Calu3 (cell line): ENCODE results near the gene INCENP. TPM values are rescaled to one million over a fixed set of nuclear protein-coding genes. Genes with fewer than 3 reads are reported as not detected.

Experiments used
- Bru-seq: library from RNA; stranded (reverse); fragments of 400-500 nt; gene quantifications from one replicate; lab custom pipeline; 2021; lab: Mats Ljungman, UMichigan
- BruChase-seq, 2 experiments: library from RNA; stranded (reverse); fragments of 400-500 nt; gene quantifications; one replicate each; lab custom pipeline; 2021; lab: Mats Ljungman, UMichigan
- BruUV-seq: library from RNA; stranded (reverse); fragments of 400-500 nt; replicated peaks from 2 replicates; lab custom pipeline; 2021; lab: Mats Ljungman, UMichigan
- CTCF ChIA-PET: fragments of 300-600 bp; sonication (Branson Sonifier 250); formaldehyde crosslinking; loops from one replicate; lab custom pipeline; 2022; ENCODE audit warnings: antibody characterized with exemption; lab: Charles Lee
- DNase-seq: peaks from one replicate; pipeline ENCODE4 v3.0.0; 2022
- H3K27ac Mint-ChIP-seq: one replicate; pipeline ENCODE4 v1.8.0; 2022; ENCODE audit warnings: mixed read lengths; ENCODE audit not compliant: unreplicated experiment
- H3K27me3 Mint-ChIP-seq: one replicate; pipeline ENCODE4 v1.8.0; 2022; ENCODE audit warnings: mixed read lengths; ENCODE audit not compliant: unreplicated experiment
- H3K36me3 Mint-ChIP-seq: one replicate; pipeline ENCODE4 v1.8.0; 2022; ENCODE audit warnings: mild to moderate bottlenecking, moderate library complexity, mixed read lengths; ENCODE audit not compliant: insufficient read depth, unreplicated experiment
- H3K4me1 Mint-ChIP-seq: one replicate; pipeline ENCODE4 v1.8.0; 2022; ENCODE audit warnings: mild to moderate bottlenecking, low read depth, mixed read lengths; ENCODE audit not compliant: unreplicated experiment
- H3K4me3 Mint-ChIP-seq: one replicate; pipeline ENCODE4 v1.8.0; 2022; ENCODE audit warnings: mild to moderate bottlenecking, low read depth, moderate library complexity, mixed read lengths; ENCODE audit not compliant: unreplicated experiment
- H3K9me3 Mint-ChIP-seq: one replicate; pipeline ENCODE4 v1.8.0; 2022; ENCODE audit warnings: low read depth, mixed read lengths; ENCODE audit not compliant: unreplicated experiment
- CTCF ChIP-seq: fragments of 200-600 bp; IDR thresholded peaks from one replicate; pipeline ENCODE4 v1.8.0; 2022; ENCODE audit warnings: antibody characterized with exemption; ENCODE audit not compliant: unreplicated experiment
- intact Hi-C: fragments of 100-400 bp; cut with micrococcal nuclease; formaldehyde crosslinking; loops from one replicate; pipeline ENCODE4 v1.10.0; 2022; ENCODE audit not compliant: unreplicated experiment
- long read RNA-seq: library from polyadenylated mRNA; stranded (forward); transcript quantifications from one replicate; pipeline ENCODE4 v2.0.0, GENCODE V29; 2022
- total RNA-seq: library from RNA; stranded (reverse); gene quantifications from 2 replicates; pipeline ENCODE4 v1.2.3, GENCODE V29; 2022

Gene INCENP
- total RNA-seq: 94.3 and 115 TPM in 2 replicates
- percentile 76 among the genes with signal in this experiment for Bru-seq, nascent RNA
- percentile 86 among the genes with signal in this experiment for BruChase-seq, experiment 1, labeled RNA remaining after a 6-hour chase
- percentile 89 among the genes with signal in this experiment for BruChase-seq, experiment 2, labeled RNA remaining after a 2-hour chase
- long read RNA-seq, partial matches to known transcripts: 2 of 8 reads
- long read RNA-seq, other reads (novel, unspliced or antisense): 6 of 8 reads

- intact Hi-C loops: no loop called here
- peak within 1 kb of the TSS; percentile 80 for H3K4me3 Mint-ChIP-seq
- peaks cover 29% of the 10 kb centered on the region for H3K36me3 Mint-ChIP-seq
- no peaks in the 10 kb centered on the region for H3K9me3 Mint-ChIP-seq
- no peak for TF ChIP-seq CTCF
- CTCF ChIA-PET: interaction anchor here (0.7 to 1.0 kb wide), 2 partner anchors 9 to 16 kb away, joined by 3 read pairs; no protein-coding TSS in a partner anchor
- peak; percentile 94 for DNase-seq
- no TSS peak for BruUV-seq
- peaks cover 21% of the 10 kb centered on the region for H3K4me1 Mint-ChIP-seq
- H3K27me3 Mint-ChIP-seq: no peaks in the 10 kb centered on the region
- H3K27ac Mint-ChIP-seq: peak within 1 kb of the TSS; percentile 70
Observed at GRCh38 chr11:62123669-62124185, at the start of gene INCENP. INCENP (plus strand) TSS chr11:62124011; CDS start chr11:62128162, 4,151 bp downstream.

GRCh38 chr11:62075438-62075837, 48.4 kb upstream of the INCENP start:
- Mint-ChIP-seq H3K9me3 (no peaks in the 10 kb centered on the region), H3K36me3 (no peaks in the 10 kb centered on the region), H3K27me3 (no peaks in the 10 kb centered on the region), H3K27ac (no peak overlapping the region), H3K4me1 (no peaks in the 10 kb centered on the region), H3K4me3 (no peak overlapping the region)
- BruUV-seq: no TSS peak
- CTCF ChIA-PET: no interaction called here
- TF ChIP-seq CTCF: no peak
- DNase-seq: no peak
- intact Hi-C loops: no loop called here

- Mint-ChIP-seq H3K9me3 (no peaks in the 10 kb centered on the region), H3K27me3 (no peaks in the 10 kb centered on the region), H3K4me3 (no peak overlapping the region), H3K27ac (no peak overlapping the region), H3K4me1 (no peaks in the 10 kb centered on the region), H3K36me3 (no peaks in the 10 kb centered on the region)
- CTCF ChIA-PET: interaction anchor here (0.7 kb wide), 2 partner anchors 190 to 944 kb away, joined by 3 to 4 read pairs; no protein-coding TSS in a partner anchor
- DNase-seq: no peak
- TF ChIP-seq CTCF: no peak
- intact Hi-C loops: no loop called here
- no TSS peak for BruUV-seq
Observed at GRCh38 chr11:62077132-62077531, 46.7 kb upstream of the INCENP start.

GRCh38 chr11:62081378-62082291, 42.2 kb upstream of the INCENP start:
- Mint-ChIP-seq H3K9me3 (no peaks in the 10 kb centered on the region), H3K36me3 (no peaks in the 10 kb centered on the region), H3K27me3 (no peaks in the 10 kb centered on the region), H3K4me1 (no peaks in the 10 kb centered on the region), H3K27ac (no peak overlapping the region), H3K4me3 (no peak overlapping the region)
- peak; percentile 90 for TF ChIP-seq CTCF
- intact Hi-C loops: loop anchor here (1.0 kb wide), 2 partner anchors 182 to 210 kb away; no protein-coding TSS in a partner anchor
- CTCF ChIA-PET: interaction anchor here (0.6 to 2.7 kb wide), 19 partner anchors 9 to 290 kb away, joined by 3 to 72 read pairs (median 4); partner anchors contain the start of gene FADS1
- DNase-seq: peak; percentile 87
- BruUV-seq: no TSS peak
